ENCODE results near the gene EML4. TPM values are rescaled to one million over a fixed set of nuclear protein-coding genes. Genes with fewer than 3 reads are reported as not detected.
"Not testable (repeated sequence)": the region's sequence is repeated elsewhere in the genome, so short reads cannot be mapped to it uniquely, and the experiment has no call there.

EML4 gene
- total RNA-seq, 1 donor: 88.1 TPM

- no peak overlapping the region for H3K4me3 ChIP-seq (ENCODE audit: low read depth, low read length)
- TF ChIP-seq CTCF (IDR thresholded peaks at IDR 0.05; ENCODE audit: insufficient read depth, low read depth, low read length): no peak
- DNase-seq (ENCODE audit: low read depth): no peak
Measured at GRCh38 chr2:42127425-42128424, 41.4 kb upstream of the EML4 start.

DNA sequence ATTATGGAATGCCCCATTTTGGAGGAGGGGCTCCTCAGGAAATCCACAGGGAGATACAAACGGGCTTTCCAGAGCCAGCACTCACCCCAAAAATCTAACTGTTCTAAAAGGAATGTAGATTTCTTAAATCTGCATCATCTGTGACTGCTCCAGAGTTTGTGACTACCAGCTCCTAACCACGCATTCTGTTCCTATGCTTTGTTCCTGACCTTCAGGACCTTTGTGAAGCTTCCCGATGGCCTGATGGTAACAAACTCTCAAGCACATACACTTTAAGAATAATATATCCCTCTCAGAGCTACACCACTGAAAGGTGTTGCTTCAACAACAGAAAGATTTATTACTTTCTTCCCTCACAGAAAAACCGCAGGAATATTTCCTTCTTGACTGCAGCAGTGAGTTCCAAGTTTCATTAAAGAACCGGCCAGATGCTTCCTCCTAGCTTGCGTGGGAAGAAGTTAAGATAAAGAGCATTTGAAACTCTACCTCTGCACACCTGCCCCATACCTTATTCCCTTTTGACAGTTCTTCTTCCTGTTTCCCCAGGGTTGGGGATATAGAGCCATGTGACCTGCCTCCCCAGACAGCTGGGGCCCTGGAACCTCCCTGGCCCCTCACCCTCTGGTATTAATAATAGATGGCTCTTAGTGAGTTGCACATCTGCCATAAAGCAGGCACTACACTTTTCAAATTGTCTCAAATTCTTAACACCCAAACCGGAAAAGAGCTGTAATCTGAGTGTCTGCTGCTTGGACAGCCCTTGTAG lies 40.2 kb upstream of the EML4 start:
- peak; percentile 93 for DNase-seq (ENCODE audit: low read depth)
- no peak for TF ChIP-seq CTCF (IDR thresholded peaks at IDR 0.05; ENCODE audit: insufficient read depth, low read depth, low read length)
- no peak overlapping the region for H3K4me3 ChIP-seq (ENCODE audit: low read depth, low read length)

DNA sequence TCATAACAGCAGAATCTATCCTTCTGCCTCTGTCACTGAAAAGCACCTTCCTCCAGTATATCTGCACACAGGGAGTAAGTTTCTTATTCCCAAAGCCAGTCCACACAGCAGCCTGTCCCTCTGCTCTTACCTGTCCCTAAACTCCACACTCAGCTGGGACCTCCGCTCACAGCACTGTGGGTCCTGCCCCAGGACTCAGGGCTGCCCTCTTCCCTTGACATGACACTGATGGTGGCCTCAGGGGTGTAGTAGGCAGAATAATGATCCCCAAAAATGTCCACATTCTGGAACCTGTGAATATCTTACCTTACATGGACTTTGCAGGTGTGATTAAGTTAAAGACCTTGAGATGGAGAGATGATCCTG lies 39.7 kb upstream of the EML4 start:
- H3K4me3 ChIP-seq (ENCODE audit: low read depth, low read length): no peak overlapping the region
- TF ChIP-seq CTCF (IDR thresholded peaks at IDR 0.05; ENCODE audit: insufficient read depth, low read depth, low read length): no peak
- DNase-seq (ENCODE audit: low read depth): no peak

DNA sequence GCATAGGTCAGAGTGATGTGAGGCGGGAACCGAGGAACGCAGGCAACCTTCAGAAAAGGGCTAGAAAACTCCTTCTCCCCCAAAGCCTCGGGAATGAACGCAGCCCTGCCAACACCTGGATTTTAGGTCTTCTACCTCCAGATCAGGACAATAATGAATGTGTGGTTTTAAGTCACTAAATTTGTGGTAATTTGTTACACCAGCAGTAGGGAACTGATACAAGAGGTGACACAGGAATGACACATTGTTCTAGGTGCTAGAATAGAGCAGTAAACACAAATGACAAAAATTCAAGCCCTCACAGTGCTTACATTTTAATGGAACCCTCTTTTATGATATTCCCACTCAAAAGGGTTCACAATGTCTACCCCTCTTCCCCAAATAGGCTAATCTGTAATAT lies 39.2 kb upstream of the EML4 start:
- no peak overlapping the region for H3K4me3 ChIP-seq (ENCODE audit: low read depth, low read length)
- TF ChIP-seq CTCF (IDR thresholded peaks at IDR 0.05; ENCODE audit: insufficient read depth, low read depth, low read length): no peak
- DNase-seq (ENCODE audit: low read depth): no peak

GRCh38 chr2:42130858-42131257 lies 38.3 kb upstream of the EML4 start:
- H3K4me3 ChIP-seq (ENCODE audit: low read depth, low read length); DNase-seq (ENCODE audit: low read depth): not testable (repeated sequence)

GRCh38 chr2:42132191-42132965 lies 36.8 kb upstream of the EML4 start:
- H3K4me3 ChIP-seq (ENCODE audit: low read depth, low read length): peak overlapping the region; percentile 26
- TF ChIP-seq CTCF (IDR thresholded peaks at IDR 0.05; ENCODE audit: insufficient read depth, low read depth, low read length): no peak
- DNase-seq (ENCODE audit: low read depth): peak; percentile 86
